ENCODE measurements around the gene VWA1. TPM values are rescaled to one million over a fixed set of nuclear protein-coding genes. Genes with fewer than 3 reads are reported as not detected.

VWA1 gene
- total and polyA plus RNA-seq, 4 donors = 0.13 to 86.5 (median 20.0) TPM

DNA sequence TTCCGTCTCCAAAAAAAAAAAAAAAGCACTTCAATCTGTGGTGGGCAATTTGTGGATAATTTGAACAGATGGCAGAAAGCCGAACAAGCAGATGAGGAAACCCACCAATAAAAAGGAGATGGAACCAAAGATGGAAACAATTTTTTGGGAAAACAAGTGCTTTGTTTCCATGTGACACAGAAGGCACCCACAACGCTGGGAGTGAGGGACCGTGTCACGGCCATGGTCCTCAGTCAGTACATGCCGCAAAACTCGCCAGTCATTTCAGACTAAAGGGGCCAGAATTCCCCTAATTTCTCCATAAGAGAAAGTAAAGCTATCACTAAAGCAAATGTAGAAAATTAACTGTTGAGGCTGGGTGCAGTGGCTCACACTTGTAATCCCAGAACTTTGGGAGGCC lies 41.4 kb upstream of the VWA1 start:
- H3K27ac ChIP-seq (ENCODE audit: low read depth in 1 of 2, low read length in 2 of 2) = no peak overlapping the region
- DNase-seq (no peak), ATAC-seq (ENCODE audit: low FRiP score) (no peak)
- intact Hi-C loops (cut with DNase I) = no loop called here
- WGBS, 2 donors = 93 to 94% methylated on average over 7 of the region's 7 CpGs
- no peaks in the 10 kb centered on the region for H3K4me1 ChIP-seq (ENCODE audit: control insufficient read depth in 1 of 2, insufficient read depth in 2 of 2, low read length in 2 of 2)
- peaks cover 0 to 14% of the 10 kb centered on the region in 2 donors for H3K36me3 ChIP-seq (ENCODE audit: control insufficient read depth in 1 of 2, insufficient read depth in 2 of 2, low read length in 1 of 2)
- H3K4me3 ChIP-seq (ENCODE audit: low read length in 2 of 2) = no peak overlapping the region
- no peaks in the 10 kb centered on the region for H3K9me3 ChIP-seq (ENCODE audit: control insufficient read depth, low read length)
- no peaks in the 10 kb centered on the region for H3K27me3 ChIP-seq (ENCODE audit: control insufficient read depth in 1 of 2, insufficient read depth in 2 of 2, low read length in 1 of 2)

GRCh38 chr1:1395166-1395565 lies 40.3 kb upstream of the VWA1 start:
- Histone ChIP-seq H3K27me3 (ENCODE audit: control insufficient read depth in 1 of 2, insufficient read depth in 2 of 2, low read length in 1 of 2) (no peaks in the 10 kb centered on the region), H3K9me3 (ENCODE audit: control insufficient read depth, low read length) (no peaks in the 10 kb centered on the region), H3K4me3 (ENCODE audit: low read length in 2 of 2) (no peak overlapping the region), H3K4me1 (ENCODE audit: control insufficient read depth in 1 of 2, insufficient read depth in 2 of 2, low read length in 2 of 2) (no peaks in the 10 kb centered on the region), H3K36me3 (ENCODE audit: control insufficient read depth in 1 of 2, insufficient read depth in 2 of 2, low read length in 1 of 2) (peaks cover 0 to 11% of the 10 kb centered on the region in 2 donors), H3K27ac (ENCODE audit: low read depth in 1 of 2, low read length in 2 of 2) (no peak overlapping the region)
- intact Hi-C loops (cut with DNase I) = no loop called here
- ATAC-seq (ENCODE audit: low FRiP score) = no peak
- no peak for DNase-seq
- 77 to 80% methylated on average over 11 of the region's 11 CpGs for WGBS, 2 donors

GRCh38 chr1:1397839-1398523 lies 37.5 kb upstream of the VWA1 start:
- intact Hi-C loops (cut with DNase I) = no loop called here

DNA sequence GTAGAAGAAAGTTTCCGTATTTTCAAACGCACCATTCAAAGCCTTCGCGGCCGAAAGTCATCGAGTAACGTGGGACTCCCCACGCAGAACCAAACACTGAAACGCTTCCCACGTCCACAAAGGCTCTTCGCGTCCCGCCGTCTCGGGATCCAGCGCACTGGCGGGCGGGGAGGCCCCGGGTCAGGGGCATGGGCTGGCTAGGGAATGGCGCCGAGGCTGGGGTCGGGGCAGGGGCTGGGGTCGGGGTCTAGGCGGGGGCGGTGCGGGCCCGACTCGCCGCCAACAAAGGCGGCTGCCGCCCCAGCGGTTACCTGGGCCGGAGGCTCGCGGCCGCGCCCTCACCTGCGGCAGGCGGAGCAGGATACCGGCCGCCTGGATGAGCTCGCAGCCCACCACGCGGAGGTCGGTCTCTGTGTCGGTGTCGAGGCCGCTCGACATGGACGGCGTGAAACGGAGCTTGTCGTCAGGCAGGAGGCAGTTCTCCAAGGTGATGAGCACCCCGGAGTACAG lies 36.8 kb upstream of the VWA1 start:
- H3K4me1 ChIP-seq (ENCODE audit: control insufficient read depth in 1 of 2, insufficient read depth in 2 of 2, low read length in 2 of 2) = no peaks in the 10 kb centered on the region

More at GRCh38 chr1:1397839-1398523, 37.5 kb upstream of the VWA1 start:
- Histone ChIP-seq H3K4me3 (ENCODE audit: low read length in 2 of 2) (peak overlapping the region; percentile 85 to 87), H3K4me1 (ENCODE audit: control insufficient read depth in 1 of 2, insufficient read depth in 2 of 2, low read length in 2 of 2) (no peaks in the 10 kb centered on the region), H3K27me3 (ENCODE audit: control insufficient read depth in 1 of 2, insufficient read depth in 2 of 2, low read length in 1 of 2) (no peaks in the 10 kb centered on the region), H3K36me3 (ENCODE audit: control insufficient read depth in 1 of 2, insufficient read depth in 2 of 2, low read length in 1 of 2) (peaks cover 0 to 4% of the 10 kb centered on the region in 2 donors), H3K9me3 (ENCODE audit: control insufficient read depth, low read length) (no peaks in the 10 kb centered on the region), H3K27ac (ENCODE audit: low read depth in 1 of 2, low read length in 2 of 2) (no peak overlapping the region)
- DNase-seq = no peak
- no peak for ATAC-seq (ENCODE audit: low FRiP score)
- WGBS, 2 donors = 55 to 56% methylated on average over 19 of the region's 19 CpGs

DNA sequence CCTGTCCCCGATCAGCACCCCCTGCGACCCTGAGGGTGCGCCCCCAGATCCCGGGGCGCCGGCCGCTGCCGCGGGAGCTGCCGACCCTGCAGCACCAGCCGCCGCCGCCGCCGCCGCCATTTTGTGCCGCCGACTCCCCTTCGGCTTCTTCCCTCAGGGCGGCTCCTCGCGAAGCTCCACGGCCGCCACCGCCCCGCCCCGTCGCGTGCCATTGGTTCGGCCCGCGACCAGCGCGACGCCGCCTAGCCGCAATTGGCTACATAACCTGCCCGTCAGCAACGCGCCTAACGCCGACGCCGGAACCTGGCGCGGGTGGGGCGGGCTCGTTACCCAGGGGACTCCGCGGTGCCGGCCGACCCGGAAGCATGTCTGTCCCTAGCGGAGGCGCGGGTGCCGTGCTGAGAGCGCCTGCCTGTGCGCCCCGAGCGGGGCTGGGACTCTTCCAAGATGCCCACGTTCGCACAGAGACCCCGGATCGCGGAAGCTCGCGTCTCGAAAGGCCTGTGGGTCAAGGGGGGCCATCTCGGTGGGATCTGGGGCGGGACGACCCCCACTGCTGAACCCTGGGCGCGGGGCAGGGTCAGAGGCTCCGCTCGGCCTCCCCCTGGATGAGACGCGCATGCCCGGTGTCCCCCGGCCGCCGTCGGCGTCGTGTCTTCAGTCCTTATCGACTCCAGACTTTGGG lies 36.2 kb upstream of the VWA1 start, which contains the start of gene CCNL2:
TSS of gene CCNL2 (minus strand) at position 149 of the 685 bp plus-strand sequence. CDS start at position 120, 29 bp downstream.
- H3K36me3 ChIP-seq (ENCODE audit: control insufficient read depth in 1 of 2, insufficient read depth in 2 of 2, low read length in 1 of 2) = peaks cover 0 to 2% of the 10 kb centered on the region in 2 donors
- WGBS, 2 donors = 0% methylated on average over 73 to 86 of the region's 86 CpGs
- intact Hi-C loops (cut with DNase I) = no loop called here

More for the DNA sequence above, 36.8 kb upstream of the VWA1 start:
- 1% methylated on average over 48 to 54 of the region's 54 CpGs for WGBS, 2 donors
- intact Hi-C loops (cut with DNase I) = no loop called here
- H3K4me3 ChIP-seq (ENCODE audit: low read length in 2 of 2) = peak overlapping the region; percentile 85 to 87
- H3K27me3 ChIP-seq (ENCODE audit: control insufficient read depth in 1 of 2, insufficient read depth in 2 of 2, low read length in 1 of 2) = no peaks in the 10 kb centered on the region
- peak; percentile 2 for ATAC-seq (ENCODE audit: low FRiP score)
- peaks cover 0 to 2% of the 10 kb centered on the region in 2 donors for H3K36me3 ChIP-seq (ENCODE audit: control insufficient read depth in 1 of 2, insufficient read depth in 2 of 2, low read length in 1 of 2)
- peak overlapping the region in 1 of 2 donors; percentile 4 for H3K27ac ChIP-seq (ENCODE audit: low read depth in 1 of 2, low read length in 2 of 2)
- no peaks in the 10 kb centered on the region for H3K9me3 ChIP-seq (ENCODE audit: control insufficient read depth, low read length)
- DNase-seq = no peak

GRCh38 chr1:1399872-1400575 lies 35.5 kb upstream of the VWA1 start:
- DNase-seq (no peak), ATAC-seq (ENCODE audit: low FRiP score) (peak; percentile 5)
- WGBS, 2 donors = 3 to 4% methylated on average over 34 of the region's 34 CpGs
- Histone ChIP-seq H3K9me3 (ENCODE audit: control insufficient read depth, low read length) (no peaks in the 10 kb centered on the region), H3K27me3 (ENCODE audit: control insufficient read depth in 1 of 2, insufficient read depth in 2 of 2, low read length in 1 of 2) (no peaks in the 10 kb centered on the region), H3K4me1 (ENCODE audit: control insufficient read depth in 1 of 2, insufficient read depth in 2 of 2, low read length in 2 of 2) (no peaks in the 10 kb centered on the region), H3K27ac (ENCODE audit: low read depth in 1 of 2, low read length in 2 of 2) (peak overlapping the region in 1 of 2 donors; percentile 57), H3K36me3 (ENCODE audit: control insufficient read depth in 1 of 2, insufficient read depth in 2 of 2, low read length in 1 of 2) (peaks cover 0 to 2% of the 10 kb centered on the region in 2 donors), H3K4me3 (ENCODE audit: low read length in 2 of 2) (peak overlapping the region; percentile 62 to 81)
- intact Hi-C loops (cut with DNase I) = no loop called here

More for the DNA sequence above, 36.2 kb upstream of the VWA1 start, which contains the start of gene CCNL2:
- no peaks in the 10 kb centered on the region for H3K27me3 ChIP-seq (ENCODE audit: control insufficient read depth in 1 of 2, insufficient read depth in 2 of 2, low read length in 1 of 2)
- H3K4me1 ChIP-seq (ENCODE audit: control insufficient read depth in 1 of 2, insufficient read depth in 2 of 2, low read length in 2 of 2) = no peaks in the 10 kb centered on the region
- peak; percentile 100 for DNase-seq
- peak; percentile 99 for ATAC-seq (ENCODE audit: low FRiP score)
- H3K9me3 ChIP-seq (ENCODE audit: control insufficient read depth, low read length) = no peaks in the 10 kb centered on the region
- H3K4me3 ChIP-seq (ENCODE audit: low read length in 2 of 2) = peak within 1 kb of the TSS; percentile 85 to 87
- H3K27ac ChIP-seq (ENCODE audit: low read depth in 1 of 2, low read length in 2 of 2) = peak within 1 kb of the TSS in 1 of 2 donors; percentile 57

GRCh38 chr1:1400576-1401456 lies 34.7 kb upstream of the VWA1 start:
- no peak overlapping the region for H3K4me3 ChIP-seq (ENCODE audit: low read length in 2 of 2)
- no peak overlapping the region for H3K27ac ChIP-seq (ENCODE audit: low read depth in 1 of 2, low read length in 2 of 2)
- no peaks in the 10 kb centered on the region for H3K36me3 ChIP-seq (ENCODE audit: control insufficient read depth in 1 of 2, insufficient read depth in 2 of 2, low read length in 1 of 2)
- intact Hi-C loops (cut with DNase I) = no loop called here
- H3K9me3 ChIP-seq (ENCODE audit: control insufficient read depth, low read length) = no peaks in the 10 kb centered on the region
- 72 to 73% methylated on average over 22 of the region's 22 CpGs for WGBS, 2 donors
- no peak for ATAC-seq (ENCODE audit: low FRiP score)
- DNase-seq = no peak
- no peaks in the 10 kb centered on the region for H3K27me3 ChIP-seq (ENCODE audit: control insufficient read depth in 1 of 2, insufficient read depth in 2 of 2, low read length in 1 of 2)
- H3K4me1 ChIP-seq (ENCODE audit: control insufficient read depth in 1 of 2, insufficient read depth in 2 of 2, low read length in 2 of 2) = no peaks in the 10 kb centered on the region

All from aorta (tissue), 5 donors.